SU-DHL-6 (cell line): ENCODE measurements around the gene IFIT2.

Experiments
- H2AFZ ChIP-seq: fragments of 200-600 bp; sonication (generic); 2 replicates; pipeline ENCODE4 v1.6.1; 2014; ENCODE audit warnings: low read depth, mild to moderate bottlenecking, moderate library complexity, mixed read lengths, antibody characterized with exemption, low read length; ENCODE audit not compliant: severe bottlenecking
- H3F3A ChIP-seq: fragments of 200-600 bp; shearing (Covaris generic); 2 replicates; pipeline ENCODE4 v1.6.0; 2016; ENCODE audit warnings: antibody characterized with exemption, mild to moderate bottlenecking; ENCODE audit not compliant: insufficient read depth
- H3K27ac ChIP-seq: fragments of 200-600 bp; sonication (generic); 2 replicates; pipeline ENCODE4 v1.5.1; 2016; ENCODE audit warnings: low read depth, mild to moderate bottlenecking, low read length, moderate library complexity, mixed read lengths
- H3K27me3 ChIP-seq: fragments of 200-600 bp; sonication (generic), shearing (Covaris generic); 2 replicates; pipeline ENCODE4 v1.6.0; 2014; ENCODE audit warnings: mild to moderate bottlenecking, low read length
- H3K36me3 ChIP-seq: fragments of 200-600 bp; sonication (generic); 2 replicates; pipeline ENCODE4 v1.6.1; 2014; ENCODE audit warnings: mild to moderate bottlenecking, low read length, mixed read lengths
- H3K4me2 ChIP-seq: fragments of 300-600, 200-600 bp; shearing (Covaris generic), sonication (generic); 2 replicates; pipeline ENCODE4 v1.6.0; 2014; ENCODE audit warnings: low read length, low read depth, mild to moderate bottlenecking; ENCODE audit not compliant: poor library complexity, severe bottlenecking
- H3K4me3 ChIP-seq: fragments of 200-600 bp; sonication (generic); 2 replicates; pipeline ENCODE4 v1.5.1; 2014; ENCODE audit warnings: antibody characterized with exemption, low read length, mild to moderate bottlenecking, mixed read lengths; ENCODE audit not compliant: insufficient read depth, poor library complexity, severe bottlenecking
- H3K79me2 ChIP-seq: fragments of 200-600 bp; sonication (generic); 2 replicates; pipeline ENCODE4 v1.6.1; 2014; ENCODE audit warnings: mild to moderate bottlenecking, low read length, moderate library complexity; ENCODE audit not compliant: insufficient read depth
- H3K9ac ChIP-seq: fragments of 200-600 bp; sonication (generic); 2 replicates; pipeline ENCODE4 v1.7.0; 2014; ENCODE audit warnings: mild to moderate bottlenecking, low read length
- H3K9me2 ChIP-seq: fragments of 200-600 bp; sonication (generic); replicated peaks from 2 replicates; pipeline ENCODE4 v1.6.1; 2014; ENCODE audit warnings: low read length; ENCODE audit not compliant: insufficient read depth
- H3K9me3 ChIP-seq: fragments of 200-600 bp; sonication (generic); 2 replicates; pipeline ENCODE4 v1.6.1; 2014; ENCODE audit warnings: low read length, mixed read lengths; ENCODE audit not compliant: insufficient read depth
- H4K20me1 ChIP-seq: fragments of 200-600 bp; sonication (generic); 2 replicates; pipeline ENCODE4 v1.6.1; 2014; ENCODE audit warnings: low read depth, mild to moderate bottlenecking, antibody characterized with exemption, low read length, moderate library complexity, mixed read lengths
- CTCF ChIP-seq: fragments of 200-600 bp; sonication (generic); IDR thresholded peaks from one replicate; pipeline ENCODE4 v1.5.1; 2017; ENCODE audit warnings: antibody characterized with exemption, mild to moderate bottlenecking, low read length, moderate library complexity; ENCODE audit not compliant: insufficient read depth, poor library complexity, severe bottlenecking
- EZH2phosphoT487 ChIP-seq: fragments of 200-600 bp; sonication (generic), shearing (Covaris generic); conservative IDR thresholded peaks from 2 replicates; pipeline ENCODE4 v1.6.1; 2018; ENCODE audit warnings: mild to moderate bottlenecking, antibody characterized with exemption, low read length, moderate library complexity, mixed read lengths

Gene IFIT2

GRCh38 chr10:89337484-89337883, 35.6 kb downstream of the IFIT2 start:
- H3K9me3 ChIP-seq = no peaks in the 10 kb centered on the region
- H3F3A ChIP-seq = peaks cover 14% of the 10 kb centered on the region
- H3K4me2 ChIP-seq = no peak overlapping the region
- no peak overlapping the region for H3K4me3 ChIP-seq
- TF ChIP-seq CTCF = no peak
- TF ChIP-seq EZH2phosphoT487 = no peak
- no peaks in the 10 kb centered on the region for H4K20me1 ChIP-seq
- no peak overlapping the region for H3K9ac ChIP-seq
- H2AFZ ChIP-seq = no peak overlapping the region
- H3K36me3 ChIP-seq = no peaks in the 10 kb centered on the region
- H3K79me2 ChIP-seq = no peaks in the 10 kb centered on the region
- 0 out of 2 replicates have a peak, but pooled peaks cover 3% of the 10 kb centered on the region for H3K27me3 ChIP-seq
- H3K27ac ChIP-seq = no peak overlapping the region
- H3K9me2 ChIP-seq = no peaks in the 10 kb centered on the region

- H3K9ac ChIP-seq = no peak overlapping the region
- H4K20me1 ChIP-seq = no peaks in the 10 kb centered on the region
- peaks cover 1% of the 10 kb centered on the region; the same call in 1 of the 2 replicates for H3F3A ChIP-seq
- no peaks in the 10 kb centered on the region for H3K9me2 ChIP-seq
- 0 out of 2 replicates have a peak, but pooled peaks cover 3% of the 10 kb centered on the region for H3K27me3 ChIP-seq
- no peak overlapping the region for H3K4me2 ChIP-seq
- H3K9me3 ChIP-seq = no peaks in the 10 kb centered on the region
- no peaks in the 10 kb centered on the region for H3K36me3 ChIP-seq
- no peak overlapping the region for H3K27ac ChIP-seq
- TF ChIP-seq EZH2phosphoT487 (no peak), CTCF (no peak)
- H3K79me2 ChIP-seq = no peaks in the 10 kb centered on the region
- H2AFZ ChIP-seq = no peak overlapping the region
- no peak overlapping the region for H3K4me3 ChIP-seq
These were observed 36.9 kb downstream of the IFIT2 start for GRCh38 chr10:89338713-89339112.

GRCh38 chr10:89339875-89340274, 38.0 kb downstream of the IFIT2 start:
- H3K79me2 ChIP-seq = no peaks in the 10 kb centered on the region
- H3F3A ChIP-seq = no peaks in the 10 kb centered on the region
- no peak overlapping the region for H3K27ac ChIP-seq
- no peaks in the 10 kb centered on the region for H3K9me2 ChIP-seq
- no peak overlapping the region for H3K4me3 ChIP-seq
- no peak overlapping the region for H3K4me2 ChIP-seq
- H3K36me3 ChIP-seq = no peaks in the 10 kb centered on the region
- no peak overlapping the region for H2AFZ ChIP-seq
- H3K27me3 ChIP-seq = 0 out of 2 replicates have a peak, but pooled peaks cover 3% of the 10 kb centered on the region
- H4K20me1 ChIP-seq = no peaks in the 10 kb centered on the region
- no peaks in the 10 kb centered on the region for H3K9me3 ChIP-seq
- no peak for TF ChIP-seq EZH2phosphoT487
- H3K9ac ChIP-seq = no peak overlapping the region

DNA sequence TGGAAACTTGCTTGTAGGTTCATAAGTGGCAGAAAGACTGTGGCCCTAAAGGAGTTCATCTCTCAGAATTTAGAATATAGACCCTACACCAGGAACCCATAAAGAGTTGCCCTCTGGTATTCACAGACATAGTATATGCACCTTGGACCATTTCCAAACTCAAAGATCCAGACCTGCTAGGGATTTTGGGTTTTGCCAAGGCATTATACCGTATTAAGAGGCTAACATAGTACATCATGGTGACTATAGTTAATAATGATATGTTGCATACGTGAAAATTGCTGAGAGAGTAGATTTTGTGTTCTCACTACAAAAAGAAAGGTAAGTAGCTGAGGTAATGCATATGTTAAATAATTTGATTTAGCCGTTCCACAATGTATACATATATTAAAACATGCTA, 39.8 kb downstream of the IFIT2 start:
- Histone ChIP-seq H3K9ac (no peak overlapping the region), H3K9me2 (no peaks in the 10 kb centered on the region), H3K79me2 (no peaks in the 10 kb centered on the region), H4K20me1 (no peaks in the 10 kb centered on the region), H2AFZ (no peak overlapping the region), H3K4me2 (no peak overlapping the region), H3K9me3 (no peaks in the 10 kb centered on the region), H3F3A (no peaks in the 10 kb centered on the region), H3K27ac (no peak overlapping the region), H3K4me3 (no peak overlapping the region), H3K36me3 (no peaks in the 10 kb centered on the region), H3K27me3 (0 out of 2 replicates have a peak, but pooled peaks cover 3% of the 10 kb centered on the region)
- TF ChIP-seq EZH2phosphoT487 = no peak
- no peak for TF ChIP-seq CTCF
